ENCODE data around the gene SYT7.

Gene SYT7

DNA sequence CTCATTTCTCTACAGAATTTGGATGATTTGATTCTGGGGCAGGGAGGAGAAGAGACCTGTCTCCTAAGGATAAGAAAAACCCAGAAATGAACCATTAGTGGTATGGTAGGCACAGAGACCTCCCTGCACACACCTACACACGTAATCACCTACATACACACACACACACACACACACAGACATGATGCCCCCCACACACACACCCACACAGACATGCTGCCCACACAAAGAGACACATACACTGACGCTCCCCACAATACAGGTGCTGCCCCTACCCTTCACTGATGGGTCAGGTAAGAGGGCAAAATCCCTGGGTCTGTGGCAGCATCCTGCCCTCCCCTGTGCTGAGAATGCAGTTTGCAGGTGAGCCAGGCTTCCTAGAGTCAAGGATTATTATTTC, 1.1 kb upstream of the SYT7 start:
- no peak for DNase-seq

DNA sequence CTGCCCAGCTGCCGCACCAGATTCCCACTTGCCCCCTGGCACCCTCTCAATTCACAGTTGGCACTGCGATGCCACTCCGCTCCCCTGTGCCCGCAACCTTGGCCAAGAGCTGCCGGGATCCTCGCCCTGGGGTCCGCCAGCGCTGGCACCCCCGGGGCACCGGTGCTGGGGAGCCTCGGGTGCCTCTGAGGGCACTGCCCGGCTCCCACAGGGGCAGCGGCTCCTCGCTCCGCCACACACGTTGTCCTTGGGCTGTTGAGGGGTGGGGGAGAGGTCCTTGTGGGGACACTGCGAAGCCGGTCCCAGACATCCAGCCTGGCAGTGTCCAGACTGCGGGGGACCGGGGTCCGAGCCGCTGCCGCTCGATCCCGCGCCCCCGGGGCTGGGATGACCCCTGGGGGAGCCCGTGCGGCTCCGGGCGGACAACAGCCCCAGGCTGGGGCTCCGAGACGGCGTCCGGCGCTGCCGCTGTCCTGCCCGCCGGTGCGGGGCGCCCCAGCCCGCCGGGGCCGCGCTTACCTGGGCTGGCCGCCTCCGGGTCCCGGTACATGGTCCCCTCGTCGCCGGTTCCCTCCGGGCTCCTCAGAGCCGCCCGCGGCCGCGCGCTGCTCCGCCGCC, 496 bp downstream of the SYT7 start:
- no peak for DNase-seq

DNA sequence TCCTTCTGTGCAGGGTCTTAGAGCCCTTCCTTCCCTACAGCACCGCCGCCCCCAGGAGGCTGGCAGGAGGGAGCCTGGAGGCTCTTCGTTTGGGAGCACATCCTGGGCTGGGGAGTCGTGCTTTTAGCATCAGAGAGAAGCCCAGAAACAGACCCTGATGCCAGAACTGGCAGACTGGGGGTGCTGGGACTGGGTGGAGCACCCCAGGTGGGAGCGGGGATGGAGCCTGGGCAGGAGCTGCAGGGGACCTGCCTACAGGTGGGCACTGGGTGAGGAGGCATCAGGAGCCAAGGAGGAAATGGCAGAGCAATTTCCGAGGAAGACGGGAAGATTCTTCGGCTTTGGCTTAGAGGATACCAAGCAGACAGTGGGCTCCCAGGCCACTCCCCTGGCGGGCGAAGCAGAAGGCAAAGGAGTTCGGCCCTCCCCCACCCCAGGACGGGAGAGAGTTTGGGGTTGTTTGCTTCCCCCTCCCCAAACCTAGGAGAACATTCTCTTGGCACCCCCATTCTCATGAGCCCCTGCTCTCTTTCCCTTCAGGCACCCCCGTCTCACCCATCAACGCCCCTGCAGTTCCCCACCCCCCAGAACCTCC, 1.1 kb downstream of the SYT7 start:
- no peak for DNase-seq

DNA sequence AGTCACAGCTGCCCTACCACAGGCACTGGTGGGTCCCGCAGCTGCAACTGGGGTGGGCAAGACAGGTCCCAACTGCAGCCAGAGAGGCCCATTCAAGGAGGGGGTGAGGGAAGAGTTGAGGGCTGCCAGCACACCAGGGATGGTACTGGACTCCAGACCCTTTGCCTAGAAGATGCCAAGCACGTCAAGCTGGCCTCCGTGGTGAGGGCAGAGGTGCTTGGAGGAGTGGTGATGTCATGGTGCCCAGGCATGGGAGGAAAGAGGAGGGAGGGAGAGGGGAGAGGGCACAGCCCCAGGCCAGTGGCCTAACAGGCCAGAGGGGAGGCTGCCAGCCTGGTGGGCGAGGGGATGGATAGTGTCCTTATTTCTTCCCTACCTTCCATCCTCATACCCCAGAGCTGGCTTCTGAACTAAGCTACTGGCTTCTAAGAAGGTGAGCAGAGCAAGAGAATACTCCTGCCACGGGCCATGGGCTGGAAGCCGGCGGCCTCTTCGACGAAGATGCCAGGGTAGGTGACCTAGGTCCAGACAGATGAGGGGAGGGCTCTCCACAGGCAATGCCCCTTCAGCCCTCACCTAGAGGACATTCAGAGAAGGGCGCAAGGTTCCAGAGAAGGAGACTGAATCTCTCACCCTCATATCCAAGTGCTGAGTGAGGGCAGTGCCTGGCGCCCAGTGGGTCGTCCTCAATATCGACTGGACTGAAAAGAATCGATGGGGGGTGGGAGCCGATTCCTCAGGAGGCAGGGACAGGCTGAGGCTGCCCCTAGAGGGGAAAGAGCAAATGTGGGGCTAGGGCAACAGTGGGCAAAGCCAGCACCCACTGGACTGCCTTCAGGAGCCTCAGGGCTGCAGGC, 1.8 kb downstream of the SYT7 start:
- no peak for DNase-seq

DNA sequence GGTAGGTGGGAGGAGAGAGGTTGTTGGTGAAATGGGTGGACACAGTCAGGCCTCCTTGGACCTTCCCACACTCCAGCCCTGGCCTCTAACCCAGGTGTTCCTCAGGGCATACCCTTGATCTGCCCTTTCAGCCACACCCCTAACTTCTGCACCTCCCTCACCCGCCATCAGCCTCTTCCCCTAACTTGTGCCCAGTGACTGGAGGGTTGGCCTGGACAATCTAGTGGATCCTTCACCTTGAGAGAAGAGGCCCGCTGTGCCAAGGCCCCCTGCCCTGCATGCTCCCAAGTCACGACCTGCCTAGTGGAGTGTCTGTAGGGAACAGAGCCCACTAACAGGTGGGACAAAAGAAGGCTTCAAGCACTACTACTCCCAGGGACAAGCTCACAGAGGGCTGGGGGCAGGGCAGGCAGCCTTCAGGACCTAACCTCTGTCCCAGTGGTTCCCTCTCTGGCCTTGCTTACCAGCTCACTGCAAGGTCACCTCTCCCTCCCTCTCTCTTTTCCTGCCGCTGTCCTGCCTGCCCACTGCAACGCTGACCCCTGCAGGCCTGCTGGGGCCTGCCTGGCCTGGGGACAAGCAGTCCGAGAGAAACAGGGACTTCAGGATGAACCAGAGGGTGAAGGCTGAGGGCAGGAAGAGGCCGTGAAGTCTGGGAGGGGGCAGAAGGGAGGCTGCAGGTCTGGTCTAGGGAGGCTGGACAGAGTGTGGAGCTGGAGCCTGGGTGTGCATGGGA, 3.3 kb downstream of the SYT7 start:
- DNase-seq, result no peak

DNA sequence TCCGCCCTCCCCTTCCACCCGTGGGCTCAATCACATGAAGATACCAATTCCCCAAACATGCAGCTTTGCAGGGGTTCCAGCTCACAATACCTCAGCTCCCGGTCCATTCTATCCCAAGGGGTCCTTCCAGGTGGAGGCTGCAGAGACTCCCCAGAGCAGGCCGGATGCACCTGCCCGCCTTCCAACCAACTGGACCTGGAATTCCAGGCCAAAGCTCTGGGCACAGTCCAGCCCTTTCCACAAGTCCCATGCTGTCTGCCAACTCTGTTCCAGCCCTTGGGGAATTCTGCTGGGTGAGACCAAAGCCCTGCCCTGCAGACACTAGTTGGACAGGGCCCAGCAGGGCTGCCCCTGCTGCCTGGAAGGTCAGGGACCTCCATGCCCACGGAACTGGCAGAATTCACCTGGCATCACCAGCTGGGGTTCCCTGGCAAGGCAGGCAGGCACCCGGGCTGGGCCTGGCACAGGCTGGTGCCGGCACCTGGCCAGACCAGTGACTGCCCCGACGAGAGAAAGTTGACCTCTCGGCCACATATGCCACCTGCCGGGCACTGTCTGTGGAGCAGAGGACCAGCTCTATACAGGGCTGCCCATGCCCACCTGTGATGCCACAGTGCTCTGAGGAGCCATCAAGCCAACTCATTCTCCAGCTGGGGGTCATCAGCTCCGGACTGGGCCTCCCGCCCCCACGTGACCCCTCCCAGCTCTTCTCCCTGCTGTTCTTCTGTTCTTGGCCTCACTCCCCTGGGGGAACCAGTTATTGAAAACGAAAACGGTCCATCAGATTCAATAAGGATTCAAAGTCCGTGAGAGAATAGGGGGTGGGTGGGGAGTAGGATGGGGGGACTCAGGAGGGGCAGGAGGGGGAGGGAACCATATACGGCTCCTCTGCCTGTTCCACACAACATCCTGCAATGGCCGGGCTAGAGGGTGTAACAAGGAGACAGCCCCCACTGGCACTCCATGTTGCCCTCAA, 4.7 kb downstream of the SYT7 start:
- no peak for DNase-seq

DNA sequence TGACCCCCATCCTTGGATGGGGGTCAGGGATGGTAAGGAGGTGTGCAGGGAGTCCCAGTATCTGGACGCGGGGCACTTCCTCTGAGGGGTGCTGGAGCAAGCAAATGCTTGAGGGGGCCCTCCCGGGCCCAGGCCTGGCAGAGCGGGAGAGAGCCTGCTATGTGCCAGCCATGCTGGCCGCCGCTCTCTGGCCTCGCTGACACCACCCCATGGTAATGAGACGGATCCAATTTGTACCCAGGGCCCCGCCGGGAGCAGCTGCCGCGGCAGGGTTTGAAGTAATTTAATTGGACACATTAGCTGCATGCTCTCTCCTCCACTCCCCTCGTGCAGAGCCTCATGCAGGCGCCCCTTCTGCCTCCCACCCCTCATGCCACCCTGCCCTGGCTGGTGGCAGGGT, 6.3 kb downstream of the SYT7 start:
- no peak for DNase-seq

DNA sequence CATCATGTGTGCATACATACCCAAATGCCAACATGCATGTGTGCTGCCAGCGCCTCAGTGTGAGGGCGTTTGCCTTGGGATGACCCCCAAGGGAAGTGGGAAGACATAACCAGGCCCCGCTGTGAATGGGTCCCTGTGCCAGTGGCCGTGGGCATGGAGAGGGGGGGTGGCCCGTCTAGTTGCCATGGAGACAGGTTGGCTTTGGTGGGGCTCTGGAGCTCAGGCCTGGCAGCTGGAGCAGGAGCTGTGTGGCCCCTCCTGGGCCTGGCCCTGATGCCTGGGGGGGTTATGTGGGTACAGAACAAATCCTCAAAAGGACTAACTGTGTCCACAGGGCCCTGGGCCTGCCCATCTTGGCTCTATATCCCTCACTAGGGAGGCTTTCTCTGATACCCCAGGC, 8.0 kb downstream of the SYT7 start:
- DNase-seq, result no peak

DNA sequence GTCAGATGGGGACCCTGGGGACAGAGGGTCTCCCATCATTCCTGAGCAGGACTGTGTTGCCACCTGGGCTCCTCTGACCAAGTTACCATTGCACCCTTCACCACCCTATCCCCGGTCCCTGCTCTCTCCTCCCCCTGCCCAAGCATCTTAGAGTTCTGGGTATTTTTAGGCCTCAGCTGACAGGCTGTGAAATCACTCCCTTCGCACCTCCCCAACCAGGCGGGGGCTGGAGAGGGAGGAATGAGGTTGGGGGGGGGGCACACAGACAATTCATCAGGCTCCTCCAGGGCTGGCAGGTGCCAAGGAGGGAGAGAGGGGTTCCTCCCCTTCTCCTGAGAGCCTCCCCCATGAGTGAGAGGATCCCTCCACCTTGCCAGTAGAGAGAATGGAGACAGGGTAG, 9.0 kb downstream of the SYT7 start:
- DNase-seq, result no peak

DNA sequence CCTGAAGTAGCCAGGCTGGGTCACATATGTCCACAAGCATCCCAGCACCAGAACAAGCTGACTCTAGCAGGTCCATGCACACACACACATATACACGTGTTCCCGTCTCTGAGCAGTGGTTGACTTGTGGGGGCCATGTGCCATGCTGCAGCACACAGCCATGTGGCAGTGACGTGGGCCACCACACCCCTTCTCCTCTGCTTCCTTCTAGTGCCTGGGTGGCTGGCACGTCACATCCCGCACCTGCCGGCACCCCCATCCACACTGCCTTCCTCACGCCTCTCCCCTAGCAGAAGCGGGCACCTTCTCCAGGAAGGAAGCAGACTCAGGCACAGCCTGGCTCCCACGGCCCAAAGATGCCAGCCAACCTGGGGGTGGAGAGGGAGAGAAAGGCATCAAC, 9.5 kb downstream of the SYT7 start:
- DNase-seq, result no peak

DNA sequence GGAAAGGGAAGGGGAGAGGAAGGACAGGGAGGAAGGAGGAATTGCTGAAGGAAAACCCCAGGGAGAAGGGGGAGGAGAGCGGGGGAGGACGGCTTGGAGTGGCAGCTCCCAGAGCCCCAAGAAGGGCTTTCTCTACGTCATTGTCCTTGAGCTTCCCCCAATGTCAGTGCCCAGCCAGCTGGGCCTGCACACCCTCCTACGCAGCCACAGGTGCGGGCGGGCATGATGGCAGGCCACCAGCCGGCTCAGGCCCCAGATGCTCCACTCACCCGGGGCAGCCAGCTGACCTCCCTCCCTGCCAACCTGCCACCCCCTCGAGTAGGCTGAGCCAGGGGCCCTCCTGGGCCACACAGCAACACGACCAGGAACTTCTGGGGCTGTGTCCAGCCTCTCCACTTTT, 11.2 kb downstream of the SYT7 start:
- DNase-seq, result no peak

DNA sequence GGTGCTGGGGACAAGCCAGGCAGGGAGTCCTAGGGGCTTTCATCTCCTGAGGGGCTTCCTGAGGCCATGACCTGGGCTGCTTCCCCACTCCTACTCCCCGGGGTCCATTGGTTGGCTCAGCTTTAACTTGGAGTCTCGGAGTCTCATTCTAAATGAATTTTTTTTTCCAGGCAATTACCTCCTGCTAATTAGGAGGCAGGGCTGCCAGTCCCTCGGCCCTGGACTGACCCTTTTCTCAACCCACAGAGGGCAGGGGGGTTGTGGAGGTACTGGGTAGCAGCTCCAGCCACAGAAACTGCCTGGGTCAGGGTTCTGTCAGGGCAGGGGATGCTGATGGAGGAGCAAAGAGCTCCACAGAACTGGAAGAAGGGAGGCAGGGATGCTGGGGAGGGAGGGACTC, 11.9 kb downstream of the SYT7 start:
- DNase-seq, result no peak

DNA sequence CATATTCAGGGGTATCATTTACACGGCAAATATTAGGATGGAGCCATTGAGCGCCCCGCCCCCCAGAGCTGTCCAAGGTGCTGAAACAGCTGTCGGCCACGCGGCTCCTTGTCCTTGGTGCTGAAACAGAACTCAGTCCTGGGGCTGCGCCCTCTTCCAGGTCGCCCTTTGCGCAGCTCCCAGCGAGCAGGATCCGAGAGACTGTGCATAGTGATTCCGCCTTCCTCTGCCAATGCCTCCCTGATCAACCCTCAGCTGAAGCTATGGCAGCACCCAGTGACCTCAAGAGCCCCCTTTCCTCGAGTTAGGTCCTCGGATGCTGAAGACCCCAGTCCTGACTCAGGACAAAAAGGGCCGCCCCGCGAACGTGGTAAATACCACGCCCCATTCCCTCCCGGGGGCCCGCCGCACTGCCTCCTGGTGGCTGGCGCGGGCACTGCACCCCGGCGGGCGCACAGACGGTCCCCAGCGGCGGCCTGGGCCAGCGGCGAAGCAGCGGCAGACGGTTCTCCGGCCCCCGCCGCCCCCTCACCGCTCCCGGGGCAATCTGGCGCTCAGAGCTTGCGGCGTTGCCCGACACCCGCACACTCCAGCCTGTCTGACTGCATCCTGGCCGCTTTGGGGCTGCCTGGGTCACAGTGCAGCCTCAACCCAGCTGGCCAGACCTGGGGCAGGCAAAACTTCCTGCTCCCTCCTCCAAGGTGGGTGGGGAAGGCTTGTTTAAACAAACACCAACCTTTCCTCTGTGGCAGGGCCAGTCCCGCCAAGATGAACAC, 13.4 kb downstream of the SYT7 start:
- DNase-seq, result peak; percentile 90

DNA sequence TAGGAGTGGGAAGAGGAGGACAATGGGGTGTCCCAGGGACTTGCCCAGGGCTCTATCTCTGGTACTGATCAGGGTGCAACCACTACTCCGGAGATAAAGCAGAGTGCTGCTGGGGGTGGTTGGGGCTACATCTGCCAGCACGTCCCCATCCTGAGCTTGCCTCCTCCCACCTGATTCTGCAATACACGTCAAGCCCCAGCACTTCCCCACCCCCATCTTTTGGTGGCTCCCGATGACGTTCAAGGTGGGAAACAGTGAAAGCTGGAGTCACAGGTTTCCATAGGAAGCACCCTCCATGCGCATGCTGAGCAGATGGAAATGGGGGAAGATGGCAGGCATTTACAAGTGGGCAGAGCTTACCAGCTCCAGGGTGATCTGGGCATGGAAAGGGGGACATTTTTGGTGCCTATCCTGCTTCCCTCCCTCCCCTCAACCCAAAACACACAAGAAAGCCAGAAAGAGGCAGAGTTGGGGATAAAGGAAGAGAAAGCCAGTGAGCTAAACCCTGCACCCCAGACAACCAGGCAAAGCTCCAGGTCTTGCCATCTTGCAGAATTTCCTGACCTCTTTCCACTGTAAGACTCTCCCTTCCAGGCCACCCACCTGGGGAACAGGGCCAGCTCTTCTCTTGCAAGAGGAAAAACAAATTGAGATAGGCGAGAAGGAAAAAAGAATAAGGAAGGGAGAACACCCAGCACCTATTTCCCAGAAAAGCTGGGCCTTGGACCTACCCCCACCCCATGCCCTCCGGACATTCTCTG, 15.8 kb downstream of the SYT7 start:
- no peak for DNase-seq

DNA sequence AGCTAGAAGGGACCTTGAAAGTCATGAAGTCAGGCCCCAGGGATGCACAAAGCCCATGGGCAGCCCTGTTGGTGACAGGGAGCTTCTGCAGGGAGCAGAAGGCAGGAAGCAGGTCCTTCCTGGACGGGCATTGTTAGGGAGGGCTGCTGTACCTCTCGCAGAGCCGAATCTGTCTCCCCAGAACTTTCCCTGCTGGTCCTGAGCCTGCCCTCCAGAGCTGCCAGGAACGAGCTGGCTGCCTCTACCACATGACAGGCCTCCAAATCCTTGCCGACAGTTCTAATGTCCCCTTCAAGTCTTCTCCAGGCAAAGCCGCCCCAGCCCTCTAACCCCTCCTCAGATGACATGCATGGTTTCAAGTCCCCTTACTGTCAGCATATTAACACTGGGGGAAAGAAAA, 20.1 kb downstream of the SYT7 start:
- no peak for DNase-seq

DNA sequence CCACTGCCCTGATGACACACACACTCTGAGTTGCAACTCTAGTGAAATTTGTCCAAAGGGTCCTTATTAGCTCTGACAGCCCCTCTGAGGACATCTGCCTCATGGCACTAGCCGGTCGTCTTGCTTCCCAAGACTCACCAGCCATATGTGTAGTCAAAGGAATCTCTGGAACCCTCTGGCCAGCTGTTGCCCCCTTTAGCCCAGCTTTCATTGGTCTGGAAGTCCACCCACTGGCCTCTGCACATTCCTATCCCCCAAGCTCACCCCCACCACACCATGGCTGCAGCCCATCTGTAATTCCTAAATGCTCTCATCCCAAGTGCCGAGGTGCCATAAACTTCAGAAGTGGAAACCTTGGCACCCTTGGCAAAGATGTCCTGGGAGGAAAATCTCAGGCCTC, 24.3 kb downstream of the SYT7 start:
- DNase-seq, result no peak

DNA sequence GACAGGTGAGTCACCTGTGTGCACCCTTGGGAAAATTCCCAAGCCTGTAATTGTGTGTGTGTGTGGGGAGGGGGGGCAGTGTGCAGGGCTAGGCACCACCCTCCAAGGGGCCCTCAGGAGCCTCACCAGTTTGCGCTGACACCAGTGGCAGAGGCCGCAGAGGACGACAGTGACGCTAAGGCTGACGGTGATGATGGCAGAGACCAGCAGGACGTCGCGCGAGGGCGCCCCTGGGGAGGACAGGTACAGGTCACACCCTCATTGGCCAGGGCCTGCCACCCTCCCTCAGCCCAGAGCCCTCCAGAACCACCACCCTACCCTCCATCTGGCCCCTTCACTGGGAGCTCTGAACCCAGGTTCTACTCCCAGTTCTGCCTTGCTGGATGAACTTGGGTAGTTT, 24.9 kb downstream of the SYT7 start:
- DNase-seq, result no peak

DNA sequence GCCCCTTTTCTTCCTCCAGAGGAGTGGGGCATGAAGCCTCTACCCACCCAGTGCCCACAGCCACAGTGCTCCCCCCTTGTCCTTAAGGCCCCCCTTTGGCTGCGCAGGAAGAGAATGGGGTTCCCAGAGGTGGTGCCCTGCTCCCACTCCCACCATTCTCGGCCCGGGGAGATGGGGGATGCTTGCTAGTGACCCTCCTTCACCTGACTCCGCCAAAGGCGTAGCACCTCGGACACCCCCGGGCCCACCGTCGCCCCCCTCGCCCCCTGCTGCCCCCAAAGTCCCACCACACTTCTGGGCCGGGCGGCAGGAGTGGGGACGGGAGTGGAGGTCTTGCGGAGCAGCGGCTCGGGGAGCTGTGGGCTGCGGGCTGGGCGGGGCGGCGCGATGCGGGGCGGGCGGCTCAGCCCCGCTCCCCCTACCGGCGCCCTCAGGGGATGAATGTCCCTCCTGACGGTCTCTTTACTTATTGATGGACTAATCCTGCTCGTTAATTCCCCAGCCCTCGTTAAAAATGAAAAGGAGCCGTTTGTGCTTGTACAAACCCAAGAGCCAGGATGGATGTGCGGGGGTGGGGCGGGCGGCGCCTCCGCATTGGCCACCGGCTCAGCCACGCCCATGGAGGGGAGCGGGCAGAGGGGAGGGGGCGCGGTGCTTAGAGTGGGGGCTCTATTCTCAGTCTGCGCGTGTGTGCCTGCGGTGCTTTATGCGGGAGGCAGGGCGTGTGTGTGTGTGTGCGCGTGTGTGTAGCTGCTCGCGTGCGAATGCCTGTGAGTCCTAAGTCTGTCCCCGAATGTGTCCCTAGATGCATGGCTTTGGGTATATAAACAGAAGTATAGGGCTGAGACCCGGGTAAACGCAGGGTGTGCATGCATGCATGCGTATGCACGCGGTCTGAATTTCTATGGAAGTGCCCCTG, 25.6 kb downstream of the SYT7 start:
- no peak for DNase-seq

DNA sequence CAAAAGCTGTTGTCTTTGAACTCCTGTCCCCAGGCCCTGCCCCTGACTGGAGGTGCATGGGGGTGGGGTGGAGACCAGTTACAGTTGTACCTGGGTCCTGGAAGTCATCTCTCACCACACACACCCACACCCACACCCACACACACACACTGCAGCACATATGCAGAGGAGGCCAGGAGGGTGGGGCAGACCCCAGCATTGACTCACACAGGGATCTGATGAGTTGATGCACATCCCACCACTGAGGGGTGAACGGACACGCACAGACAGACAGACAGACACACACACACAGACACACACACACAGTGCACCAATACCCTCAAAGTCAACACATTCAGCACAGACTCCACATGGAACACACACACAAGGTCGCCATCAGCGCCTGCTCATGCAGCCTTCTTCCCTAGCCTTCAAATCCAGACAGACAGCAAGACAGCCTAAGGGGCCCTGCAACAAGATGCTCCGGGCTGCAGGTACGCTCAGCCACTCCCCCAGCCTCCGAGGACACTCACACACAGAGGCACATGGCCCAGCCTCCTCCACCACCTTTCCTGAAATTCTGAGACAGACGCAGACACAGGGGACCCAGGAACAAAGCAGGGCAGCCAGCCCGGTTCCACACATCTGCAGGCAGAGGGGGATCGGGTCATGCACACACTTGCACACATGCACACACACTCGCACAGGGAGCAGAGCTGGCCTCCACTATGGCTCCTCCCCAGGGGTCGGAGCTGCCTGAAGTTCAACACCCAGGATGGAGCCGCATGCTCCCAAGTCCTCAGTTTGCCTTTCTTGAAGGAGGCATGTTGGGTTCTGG, 26.5 kb downstream of the SYT7 start:
- DNase-seq, result no peak

Data from femur (tissue), 1 donor.